Type B pancreatic cell (in vitro differentiated cells): ENCODE measurements around the gene KRT13. TPM values are rescaled to one million over a fixed set of nuclear protein-coding genes. Genes with fewer than 3 reads are reported as not detected.

Experiments used
- DNase-seq: peaks from one replicate; pipeline ENCODE4 v3.0.0; 2021; ENCODE audit warnings: mixed read lengths; ENCODE audit not compliant: unreplicated experiment; ENCODE audit errors: extremely low spot score
- H3K27ac Mint-ChIP-seq: 2 replicates; pipeline ENCODE4 v1.8.0; 2021; ENCODE audit warnings: mild to moderate bottlenecking, mixed read lengths
- H3K27me3 Mint-ChIP-seq: 2 replicates; pipeline ENCODE4 v1.8.0; 2021; ENCODE audit warnings: mixed read lengths
- H3K36me3 Mint-ChIP-seq: 2 replicates; pipeline ENCODE4 v1.8.0; 2021; ENCODE audit warnings: mixed read lengths
- H3K4me1 Mint-ChIP-seq: one replicate; pipeline ENCODE4 v1.8.0; 2021; ENCODE audit warnings: mixed read lengths; ENCODE audit not compliant: unreplicated experiment
- H3K4me3 Mint-ChIP-seq: 2 replicates; pipeline ENCODE4 v1.8.0; 2021; ENCODE audit warnings: mild to moderate bottlenecking, mixed read lengths
- H3K9me3 Mint-ChIP-seq: 2 replicates; pipeline ENCODE4 v1.8.0; 2021; ENCODE audit warnings: mixed read lengths
- long read RNA-seq: library from polyadenylated mRNA; unstranded; transcript quantifications from one replicate; pipeline ENCODE4 v2.0.0, GENCODE V29; 2020
- total RNA-seq: library from RNA; stranded (reverse); gene quantifications from 2 replicates; pipeline ENCODE4 v1.2.1, GENCODE V29; 2021; ENCODE audit warnings: low replicate concordance
- TF ChIP-seq, protein P1 (sequence below): fragments of 200-600 bp; sonication (generic); conservative IDR thresholded peaks from 2 replicates; pipeline ENCODE4 v1.5.0; 2021; ENCODE audit warnings: antibody characterized with exemption, mild to moderate bottlenecking

KRT13 gene
- total RNA-seq = 869 and 1,618 TPM in 2 replicates
- long read RNA-seq, transcript KRT13-201 (8 exons, 1,699 nt) = major isoform, 3,181 of 3,631 reads
- long read RNA-seq, transcript KRT13-202 (7 exons, 1,673 nt) = minor isoform, 215 of 3,631 reads
- long read RNA-seq, partial matches to known transcripts = 30 of 3,631 reads
- long read RNA-seq, other reads (novel, unspliced or antisense) = 200 of 3,631 reads

DNA sequence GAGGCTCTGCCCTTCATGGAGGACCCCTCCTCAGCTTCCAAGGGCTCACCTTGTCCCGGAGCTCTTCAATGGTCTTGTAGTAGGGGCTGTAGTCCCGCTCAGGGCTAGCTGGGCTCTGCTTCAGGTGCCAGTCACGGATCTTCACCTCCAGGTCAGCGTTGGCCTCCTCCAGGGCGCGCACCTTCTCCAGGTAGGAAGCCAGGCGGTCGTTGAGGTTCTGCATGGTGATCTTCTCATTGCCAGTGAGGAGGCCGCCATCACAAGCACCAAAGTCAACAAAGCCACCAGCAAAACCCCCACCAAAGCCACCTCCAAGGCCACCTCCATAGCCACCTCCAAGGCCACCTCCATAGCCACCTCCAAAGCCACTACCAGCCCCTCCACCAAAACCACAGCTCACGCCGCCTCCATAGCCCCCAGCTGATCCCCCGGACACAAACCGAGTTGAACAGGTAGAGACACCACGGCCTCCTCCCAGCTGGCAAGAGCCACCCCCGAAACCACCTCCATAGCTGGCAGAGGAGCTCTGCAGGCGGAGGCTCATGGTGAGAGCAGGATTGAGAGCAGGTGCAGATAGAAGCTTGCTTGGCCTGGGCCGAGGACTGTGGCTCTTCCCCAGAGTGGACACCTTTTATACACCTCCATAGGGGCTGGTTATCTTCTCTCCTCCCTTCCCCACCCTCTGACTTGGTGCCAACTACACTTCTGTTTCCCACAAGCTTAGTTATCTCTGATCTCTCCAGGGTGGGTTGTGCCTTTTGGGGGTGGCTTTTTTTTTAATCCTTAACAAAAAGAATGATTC lies at the start of gene KRT13:
TSS of gene KRT13 (minus strand) at position 606 of the 802 bp plus-strand sequence. CDS start at position 544, 62 bp downstream.
- no peaks in the 10 kb centered on the region for H3K27me3 Mint-ChIP-seq
- peaks cover 26% of the 10 kb centered on the region for H3K4me1 Mint-ChIP-seq
- peak within 1 kb of the TSS; percentile 95 for H3K27ac Mint-ChIP-seq
- H3K9me3 Mint-ChIP-seq = no peaks in the 10 kb centered on the region
- TF ChIP-seq, protein P1, sequence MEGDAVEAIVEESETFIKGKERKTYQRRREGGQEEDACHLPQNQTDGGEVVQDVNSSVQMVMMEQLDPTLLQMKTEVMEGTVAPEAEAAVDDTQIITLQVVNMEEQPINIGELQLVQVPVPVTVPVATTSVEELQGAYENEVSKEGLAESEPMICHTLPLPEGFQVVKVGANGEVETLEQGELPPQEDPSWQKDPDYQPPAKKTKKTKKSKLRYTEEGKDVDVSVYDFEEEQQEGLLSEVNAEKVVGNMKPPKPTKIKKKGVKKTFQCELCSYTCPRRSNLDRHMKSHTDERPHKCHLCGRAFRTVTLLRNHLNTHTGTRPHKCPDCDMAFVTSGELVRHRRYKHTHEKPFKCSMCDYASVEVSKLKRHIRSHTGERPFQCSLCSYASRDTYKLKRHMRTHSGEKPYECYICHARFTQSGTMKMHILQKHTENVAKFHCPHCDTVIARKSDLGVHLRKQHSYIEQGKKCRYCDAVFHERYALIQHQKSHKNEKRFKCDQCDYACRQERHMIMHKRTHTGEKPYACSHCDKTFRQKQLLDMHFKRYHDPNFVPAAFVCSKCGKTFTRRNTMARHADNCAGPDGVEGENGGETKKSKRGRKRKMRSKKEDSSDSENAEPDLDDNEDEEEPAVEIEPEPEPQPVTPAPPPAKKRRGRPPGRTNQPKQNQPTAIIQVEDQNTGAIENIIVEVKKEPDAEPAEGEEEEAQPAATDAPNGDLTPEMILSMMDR = no peak
- no peaks in the 10 kb centered on the region for H3K36me3 Mint-ChIP-seq
- H3K4me3 Mint-ChIP-seq = peak within 1 kb of the TSS; percentile 88
- no peak for DNase-seq

DNA sequence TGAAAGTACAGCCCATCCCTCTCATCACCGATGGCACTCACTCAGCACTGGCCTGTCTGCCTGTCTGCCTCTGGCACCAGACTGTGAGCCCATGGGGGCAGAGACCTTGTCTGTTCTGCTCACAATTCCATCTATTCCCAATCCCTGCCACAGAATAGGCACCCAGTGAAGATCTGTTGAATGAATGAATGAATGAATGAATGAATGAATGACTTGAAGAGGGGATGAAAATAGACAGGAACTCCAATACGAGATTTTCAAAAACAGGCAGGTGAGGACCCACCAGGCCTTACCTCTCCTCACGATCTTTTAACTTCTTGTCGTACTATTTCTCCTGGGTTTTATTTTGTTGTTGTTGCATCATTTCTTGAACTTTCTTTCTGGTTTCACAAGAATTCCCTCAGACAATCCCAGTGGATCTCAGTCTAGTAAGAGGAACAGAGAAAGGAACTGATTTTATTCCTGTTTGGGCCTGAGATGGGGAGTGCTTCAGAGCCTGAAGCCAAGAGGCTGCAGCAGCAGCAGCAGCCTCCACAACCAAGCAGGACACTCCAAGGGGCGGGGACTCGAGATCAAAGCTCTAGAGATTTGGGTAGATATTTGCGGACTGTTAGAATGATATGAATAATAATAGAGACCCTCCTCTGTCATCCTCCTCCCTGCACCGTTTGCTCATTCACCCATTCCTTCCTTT lies 48.7 kb upstream of the KRT13 start:
- Mint-ChIP-seq H3K27ac (peak overlapping the region; percentile 74), H3K27me3 (peaks cover 2% of the 10 kb centered on the region), H3K4me1 (peaks cover 18% of the 10 kb centered on the region), H3K4me3 (no peak overlapping the region), H3K9me3 (no peaks in the 10 kb centered on the region), H3K36me3 (no peaks in the 10 kb centered on the region)
- DNase-seq = no peak
- TF ChIP-seq, protein P1 = no peak

DNA sequence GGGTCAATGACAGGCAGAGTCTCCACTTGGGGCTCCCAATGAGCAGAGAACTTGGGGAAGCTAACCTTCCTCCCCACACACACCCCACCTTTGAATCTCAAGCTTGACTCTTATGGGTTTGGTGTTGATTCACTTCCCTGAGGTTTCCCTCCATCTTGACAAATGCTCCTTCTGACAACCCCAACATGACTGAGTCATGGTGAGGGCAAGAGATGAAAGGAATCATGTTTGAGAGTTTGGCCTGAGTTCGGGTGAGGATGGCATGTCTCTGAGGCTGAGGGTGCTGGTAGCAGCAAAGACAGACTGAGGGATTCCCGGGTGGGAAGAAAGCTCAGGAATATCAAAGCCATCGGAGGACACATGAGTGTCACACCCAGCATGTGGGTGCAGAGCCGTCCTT lies 47.8 kb upstream of the KRT13 start:
- DNase-seq = no peak
- peak overlapping the region; percentile 54 for H3K27ac Mint-ChIP-seq
- no peaks in the 10 kb centered on the region for H3K9me3 Mint-ChIP-seq
- H3K27me3 Mint-ChIP-seq = peaks cover 2% of the 10 kb centered on the region
- H3K36me3 Mint-ChIP-seq = no peaks in the 10 kb centered on the region
- TF ChIP-seq, protein P1 = no peak
- H3K4me1 Mint-ChIP-seq = peaks cover 25% of the 10 kb centered on the region
- H3K4me3 Mint-ChIP-seq = no peak overlapping the region

DNA sequence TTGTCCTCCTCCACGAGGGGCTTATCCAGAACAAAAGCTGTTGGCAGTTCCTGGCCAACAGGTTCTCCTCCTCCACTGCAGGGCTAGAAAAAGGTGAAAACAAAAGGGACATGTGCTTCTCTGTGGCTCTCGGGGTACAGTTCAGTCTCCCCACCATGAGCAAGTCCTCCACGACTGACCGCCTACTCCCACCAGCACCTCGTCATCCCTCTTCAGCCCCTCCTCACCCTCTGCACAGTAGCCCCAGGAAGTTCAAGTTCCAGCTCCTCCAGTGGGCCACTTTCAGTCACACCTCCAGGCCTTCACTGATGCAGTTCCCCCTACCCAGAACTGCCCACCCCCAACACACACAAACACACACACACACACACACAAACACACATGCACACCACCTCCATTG lies 47.0 kb upstream of the KRT13 start:
- TF ChIP-seq, protein P1 = no peak
- Mint-ChIP-seq H3K9me3 (no peaks in the 10 kb centered on the region), H3K27ac (peak overlapping the region; percentile 54), H3K4me1 (peaks cover 30% of the 10 kb centered on the region), H3K4me3 (peak overlapping the region; percentile 16), H3K27me3 (peaks cover 2% of the 10 kb centered on the region), H3K36me3 (no peaks in the 10 kb centered on the region)
- DNase-seq = no peak

DNA sequence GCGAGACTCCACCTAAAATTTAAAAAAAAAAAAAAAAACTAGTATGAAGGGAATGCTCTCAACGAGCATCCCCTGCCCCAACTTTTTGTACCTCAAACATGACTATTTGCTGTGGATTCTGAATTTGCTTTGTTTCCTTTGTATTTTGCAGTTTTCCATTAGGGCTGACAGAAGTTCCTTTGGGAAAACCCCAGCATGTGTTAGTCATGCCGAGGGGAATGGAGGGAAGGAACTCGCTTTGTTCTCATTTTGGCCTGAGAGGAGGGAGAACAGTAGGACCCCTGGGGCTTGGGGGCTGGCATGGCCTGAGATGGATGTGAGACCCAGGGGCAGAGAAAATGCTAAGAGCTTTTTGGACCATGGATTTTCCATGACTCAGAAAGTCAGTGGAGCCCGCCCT lies 46.0 kb upstream of the KRT13 start:
- H3K27me3 Mint-ChIP-seq = peaks cover under 1% of the 10 kb centered on the region
- H3K27ac Mint-ChIP-seq = peak overlapping the region; percentile 36
- H3K4me1 Mint-ChIP-seq = peaks cover 36% of the 10 kb centered on the region
- no peak for DNase-seq
- no peaks in the 10 kb centered on the region for H3K36me3 Mint-ChIP-seq
- TF ChIP-seq, protein P1 = no peak
- peaks cover 5% of the 10 kb centered on the region for H3K9me3 Mint-ChIP-seq
- H3K4me3 Mint-ChIP-seq = no peak overlapping the region
